Measurements from ENCODE around the gene TTC34. TPM values are rescaled to one million over a fixed set of nuclear protein-coding genes. Genes with fewer than 3 reads are reported as not detected.

The TTC34 gene
- total RNA-seq, 3 donors from 2014 or later, result 0.16 to 0.88 (median 0.66) TPM

DNA sequence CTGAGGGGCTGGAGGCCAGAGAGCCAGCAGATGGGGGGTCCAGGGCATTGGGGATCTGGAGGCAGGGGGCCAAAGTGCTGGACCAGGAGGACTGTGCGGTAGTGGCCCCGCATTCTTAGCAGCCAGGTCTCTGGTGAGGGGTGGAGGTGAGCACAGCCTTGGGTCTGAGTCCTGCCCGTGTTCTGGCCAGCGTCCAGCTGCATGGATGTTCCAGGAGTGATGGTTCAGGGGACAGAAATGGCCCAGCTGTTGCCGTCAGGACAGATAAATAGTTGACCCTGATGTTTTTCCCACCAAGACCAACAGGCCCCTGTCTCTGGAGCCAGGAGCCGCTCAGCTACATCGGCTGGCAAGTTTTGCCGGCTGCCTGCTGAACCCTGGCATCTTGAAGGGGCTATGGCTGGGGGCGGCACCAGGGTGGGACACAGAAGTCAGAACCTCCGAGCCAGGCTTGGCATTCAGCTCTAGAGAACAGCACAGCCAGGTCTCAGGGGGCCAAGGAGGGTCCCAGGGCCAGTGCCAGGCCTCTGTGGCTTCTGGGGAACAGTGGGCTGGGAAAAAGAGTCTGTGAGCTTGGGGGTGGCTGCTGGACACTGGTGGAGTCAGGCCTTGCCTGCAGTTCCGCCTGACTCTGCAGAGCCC, 19.4 kb upstream of the TTC34 start:
- Histone ChIP-seq H3K27ac (no peak overlapping the region), H3K4me3 (no peak overlapping the region), H3K36me3 (no peaks in the 10 kb centered on the region), H3K9me3 (no peaks in the 10 kb centered on the region), H3K27me3 (peaks cover 0 to 66% of the 10 kb centered on the region in 2 donors), H3K4me1 (no peaks in the 10 kb centered on the region)
- no peak for DNase-seq (ENCODE audit: low spot score in 2 of 2)
- TF ChIP-seq POLR2A (IDR thresholded peaks at IDR 0.05), result no peak
- TF ChIP-seq POLR2AphosphoS5 (IDR thresholded peaks at IDR 0.05), result no peak
- TF ChIP-seq, protein P1, sequence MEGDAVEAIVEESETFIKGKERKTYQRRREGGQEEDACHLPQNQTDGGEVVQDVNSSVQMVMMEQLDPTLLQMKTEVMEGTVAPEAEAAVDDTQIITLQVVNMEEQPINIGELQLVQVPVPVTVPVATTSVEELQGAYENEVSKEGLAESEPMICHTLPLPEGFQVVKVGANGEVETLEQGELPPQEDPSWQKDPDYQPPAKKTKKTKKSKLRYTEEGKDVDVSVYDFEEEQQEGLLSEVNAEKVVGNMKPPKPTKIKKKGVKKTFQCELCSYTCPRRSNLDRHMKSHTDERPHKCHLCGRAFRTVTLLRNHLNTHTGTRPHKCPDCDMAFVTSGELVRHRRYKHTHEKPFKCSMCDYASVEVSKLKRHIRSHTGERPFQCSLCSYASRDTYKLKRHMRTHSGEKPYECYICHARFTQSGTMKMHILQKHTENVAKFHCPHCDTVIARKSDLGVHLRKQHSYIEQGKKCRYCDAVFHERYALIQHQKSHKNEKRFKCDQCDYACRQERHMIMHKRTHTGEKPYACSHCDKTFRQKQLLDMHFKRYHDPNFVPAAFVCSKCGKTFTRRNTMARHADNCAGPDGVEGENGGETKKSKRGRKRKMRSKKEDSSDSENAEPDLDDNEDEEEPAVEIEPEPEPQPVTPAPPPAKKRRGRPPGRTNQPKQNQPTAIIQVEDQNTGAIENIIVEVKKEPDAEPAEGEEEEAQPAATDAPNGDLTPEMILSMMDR (IDR thresholded peaks at IDR 0.05), result no peak
- intact Hi-C loops (cut with DNase I; ENCODE audit: low total_unique reads), result loop anchor here (1.0 kb wide), 1 partner anchor 48 kb away; no protein-coding TSS in a partner anchor

GRCh38 chr1:2819831-2820730, 18.6 kb upstream of the TTC34 start:
- intact Hi-C loops (cut with DNase I; ENCODE audit: low total_unique reads), result no loop called here

GRCh38 chr1:2819429-2819828, 17.9 kb upstream of the TTC34 start:
- DNase-seq (ENCODE audit: low spot score in 2 of 2), result no peak

More at GRCh38 chr1:2819831-2820730, 18.6 kb upstream of the TTC34 start:
- DNase-seq (ENCODE audit: low spot score in 2 of 2), result no peak
- Histone ChIP-seq H3K4me1 (no peaks in the 10 kb centered on the region), H3K4me3 (no peak overlapping the region), H3K36me3 (no peaks in the 10 kb centered on the region), H3K9me3 (no peaks in the 10 kb centered on the region), H3K27ac (no peak overlapping the region), H3K27me3 (peaks cover 0 to 65% of the 10 kb centered on the region in 2 donors)
- TF ChIP-seq POLR2AphosphoS5 (IDR thresholded peaks at IDR 0.05) (no peak), POLR2A (IDR thresholded peaks at IDR 0.05) (no peak)
- TF ChIP-seq, protein P1 (IDR thresholded peaks at IDR 0.05), result no peak

DNA sequence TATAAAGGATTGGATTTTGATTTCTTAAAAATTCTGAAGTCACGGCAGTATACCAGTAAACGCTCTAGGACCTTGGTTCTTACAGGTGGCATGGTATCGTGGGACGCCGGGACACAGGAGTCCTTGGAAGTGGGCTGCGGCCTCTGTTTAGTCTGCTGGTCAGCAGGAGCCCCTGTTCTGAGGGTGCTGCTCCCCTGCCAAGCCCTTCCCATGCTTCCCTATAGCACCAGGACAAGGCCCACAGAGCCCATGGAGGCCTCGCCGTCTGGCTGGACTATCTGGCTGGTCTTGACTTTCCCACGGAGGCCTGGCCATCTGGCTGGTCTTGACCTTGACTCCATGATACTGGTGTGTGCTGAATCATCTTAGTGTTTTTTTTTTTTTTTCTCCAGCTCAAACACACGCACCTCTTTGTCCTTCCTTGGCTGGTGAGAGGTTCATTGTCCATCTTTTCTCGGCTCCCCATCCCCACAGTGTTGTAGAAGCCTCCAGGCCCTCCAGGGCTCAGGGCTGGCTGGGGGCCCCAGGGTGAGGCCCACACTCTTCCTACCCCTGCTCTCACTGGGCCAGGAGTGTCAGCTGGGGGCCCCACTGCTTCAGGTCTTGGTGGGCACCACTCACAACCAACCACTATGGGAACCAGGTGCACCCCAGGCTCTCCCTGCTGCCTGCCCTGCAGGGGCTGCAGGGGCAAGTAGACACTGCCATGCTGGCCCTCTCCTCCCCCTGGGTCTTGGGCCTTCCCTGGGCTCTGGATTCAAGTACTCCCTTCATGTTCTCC, 16.5 kb upstream of the TTC34 start:
- Histone ChIP-seq H3K4me3 (no peak overlapping the region), H3K36me3 (no peaks in the 10 kb centered on the region), H3K27me3 (peaks cover 0 to 61% of the 10 kb centered on the region in 2 donors), H3K9me3 (peaks cover 2 to 5% of the 10 kb centered on the region in 2 donors), H3K4me1 (no peaks in the 10 kb centered on the region), H3K27ac (no peak overlapping the region)
- DNase-seq (ENCODE audit: low spot score in 2 of 2), result no peak
- TF ChIP-seq POLR2AphosphoS5 (IDR thresholded peaks at IDR 0.05) (no peak), POLR2A (IDR thresholded peaks at IDR 0.05) (no peak)
- TF ChIP-seq, protein P1 (IDR thresholded peaks at IDR 0.05), result no peak
- intact Hi-C loops (cut with DNase I; ENCODE audit: low total_unique reads), result no loop called here

More at GRCh38 chr1:2819429-2819828, 17.9 kb upstream of the TTC34 start:
- TF ChIP-seq POLR2A (IDR thresholded peaks at IDR 0.05), result no peak
- no peak for TF ChIP-seq POLR2AphosphoS5 (IDR thresholded peaks at IDR 0.05)
- TF ChIP-seq, protein P1 (IDR thresholded peaks at IDR 0.05), result no peak
- no peak overlapping the region for H3K4me3 ChIP-seq
- H3K4me1 ChIP-seq, result no peaks in the 10 kb centered on the region
- intact Hi-C loops (cut with DNase I; ENCODE audit: low total_unique reads), result no loop called here
- no peaks in the 10 kb centered on the region for H3K36me3 ChIP-seq
- H3K27ac ChIP-seq, result no peak overlapping the region
- no peaks in the 10 kb centered on the region for H3K9me3 ChIP-seq
- peaks cover 0 to 65% of the 10 kb centered on the region in 2 donors for H3K27me3 ChIP-seq
